Stimulated activated CD8-positive, alpha-beta memory T cell treated with anti-CD3 and anti-CD28 coated beads, Interleukin-4, amount 100 ng/mL, for 4 hours (primary cell): Measurements from ENCODE around the gene TOM1.

Source experiments
- DNase-seq, 2 donors: peaks; one replicate each; pipeline ENCODE4 v3.0.0-alpha.2; 2020; ENCODE audit warnings: low read depth in 2 of 2, low spot score in 1 of 2

Gene TOM1

GRCh38 chr22:35299673-35300499 is at the start of gene TOM1:
Gene TOM1 (plus strand): TSS chr22:35299894. CDS start chr22:35299929, 35 bp downstream.
- DNase-seq = peak; percentile 94

- DNase-seq = no peak
Measured at GRCh38 chr22:35250156-35250555, 49.5 kb upstream of the TOM1 start.

GRCh38 chr22:35253946-35254345 is 45.7 kb upstream of the TOM1 start:
- no peak for DNase-seq

- no peak for DNase-seq
Measured at GRCh38 chr22:35257002-35257320, 42.7 kb upstream of the TOM1 start.

- DNase-seq = peak; percentile 67 to 75
Measured at GRCh38 chr22:35257321-35258190, 42.1 kb upstream of the TOM1 start, which contains the start of gene HMGXB4. Gene HMGXB4 (plus strand): TSS chr22:35257493. CDS start chr22:35262391, 4,898 bp downstream.

- DNase-seq = no peak
Measured at GRCh38 chr22:35258191-35258988, 41.3 kb upstream of the TOM1 start.

GRCh38 chr22:35264986-35265385 is 34.7 kb upstream of the TOM1 start:
- no peak for DNase-seq

- DNase-seq = no peak
Measured at GRCh38 chr22:35266277-35266676, 33.4 kb upstream of the TOM1 start.

GRCh38 chr22:35269630-35270029 is 30.1 kb upstream of the TOM1 start:
- no peak for DNase-seq

GRCh38 chr22:35274154-35274871 is 25.4 kb upstream of the TOM1 start:
- DNase-seq = no peak

- DNase-seq = no peak
Measured at GRCh38 chr22:35275580-35275979, 24.1 kb upstream of the TOM1 start.

GRCh38 chr22:35276019-35276418 is 23.7 kb upstream of the TOM1 start:
- no peak for DNase-seq

GRCh38 chr22:35288116-35288515 is 11.6 kb upstream of the TOM1 start:
- no peak for DNase-seq

- no peak for DNase-seq
Measured at GRCh38 chr22:35292786-35293185, 6.9 kb upstream of the TOM1 start.

GRCh38 chr22:35296051-35296450 is 3.6 kb upstream of the TOM1 start:
- no peak for DNase-seq

- DNase-seq = no peak
Measured at GRCh38 chr22:35299217-35299672, 449 bp upstream of the TOM1 start.

GRCh38 chr22:35301372-35301874 is 1.7 kb downstream of the TOM1 start:
- DNase-seq = no peak

- no peak for DNase-seq
Measured at GRCh38 chr22:35303029-35303624, 3.4 kb downstream of the TOM1 start.

- DNase-seq = no peak
Measured at GRCh38 chr22:35305525-35306070, 5.9 kb downstream of the TOM1 start.
